Choroid plexus epithelial cell (primary cell): ENCODE results near the gene TLX1.

Experiments used
- DNase-seq: peaks from one replicate; pipeline ENCODE4 v3.0.0-alpha.2; 2010; ENCODE audit warnings: low read depth
- H3K4me3 ChIP-seq: 2 replicates; pipeline ENCODE4 v1.5.1; 2011; ENCODE audit warnings: low read depth, mild to moderate bottlenecking, control low read depth, low read length, moderate library complexity
- TF ChIP-seq, protein P1 (sequence below): conservative IDR thresholded peaks from 2 replicates; pipeline ENCODE4 v1.5.1; 2011; ENCODE audit warnings: low read depth, mild to moderate bottlenecking, control low read depth, inconsistent platforms, low read length, moderate library complexity

TLX1 gene

DNA sequence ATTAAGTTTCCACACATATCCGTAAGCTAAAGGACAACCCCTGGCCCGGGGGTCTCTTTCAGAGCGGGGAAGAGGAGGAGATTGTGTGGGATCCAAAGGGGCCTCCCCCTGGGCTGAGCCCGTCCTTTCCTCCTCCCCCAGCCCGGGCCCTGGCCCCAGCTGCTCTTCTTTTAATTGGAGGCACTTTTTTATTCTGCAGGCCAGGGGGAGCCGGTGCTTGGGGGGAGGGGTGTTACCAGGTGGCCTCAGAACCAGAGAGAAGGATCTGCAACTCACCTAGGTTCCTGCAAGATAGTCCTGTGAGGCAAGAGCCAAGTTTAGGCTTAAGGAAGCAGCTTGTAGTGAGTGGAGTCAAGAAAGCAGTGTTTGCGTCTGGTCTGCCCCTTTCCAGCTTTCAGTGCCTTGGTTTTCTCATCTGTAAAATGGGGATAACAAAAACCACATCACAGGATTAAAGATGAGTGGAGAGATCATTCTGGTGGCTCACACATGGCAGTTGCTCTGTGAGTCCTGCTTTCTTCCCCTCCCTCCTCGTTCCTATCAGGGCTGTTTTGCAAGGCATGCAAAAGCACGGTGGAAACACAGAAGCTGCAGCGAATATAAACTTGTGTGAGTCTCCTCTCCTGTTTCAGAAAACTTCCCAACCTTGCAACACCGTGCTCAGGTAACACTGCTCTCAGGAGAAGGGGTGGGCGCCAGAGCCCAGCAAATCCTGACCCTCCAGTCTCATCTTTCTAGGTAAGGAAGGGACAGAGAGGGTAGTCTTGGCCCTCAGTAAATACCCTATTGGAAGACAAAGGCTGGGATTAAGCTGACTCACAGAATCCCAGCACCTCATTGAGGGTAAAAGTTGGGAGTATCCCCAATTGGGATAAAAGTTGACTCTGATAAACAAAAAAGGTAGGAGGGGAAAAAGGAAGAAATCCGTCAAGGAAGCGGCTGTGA lies 4.1 kb upstream of the TLX1 start:
- TF ChIP-seq, protein P1, sequence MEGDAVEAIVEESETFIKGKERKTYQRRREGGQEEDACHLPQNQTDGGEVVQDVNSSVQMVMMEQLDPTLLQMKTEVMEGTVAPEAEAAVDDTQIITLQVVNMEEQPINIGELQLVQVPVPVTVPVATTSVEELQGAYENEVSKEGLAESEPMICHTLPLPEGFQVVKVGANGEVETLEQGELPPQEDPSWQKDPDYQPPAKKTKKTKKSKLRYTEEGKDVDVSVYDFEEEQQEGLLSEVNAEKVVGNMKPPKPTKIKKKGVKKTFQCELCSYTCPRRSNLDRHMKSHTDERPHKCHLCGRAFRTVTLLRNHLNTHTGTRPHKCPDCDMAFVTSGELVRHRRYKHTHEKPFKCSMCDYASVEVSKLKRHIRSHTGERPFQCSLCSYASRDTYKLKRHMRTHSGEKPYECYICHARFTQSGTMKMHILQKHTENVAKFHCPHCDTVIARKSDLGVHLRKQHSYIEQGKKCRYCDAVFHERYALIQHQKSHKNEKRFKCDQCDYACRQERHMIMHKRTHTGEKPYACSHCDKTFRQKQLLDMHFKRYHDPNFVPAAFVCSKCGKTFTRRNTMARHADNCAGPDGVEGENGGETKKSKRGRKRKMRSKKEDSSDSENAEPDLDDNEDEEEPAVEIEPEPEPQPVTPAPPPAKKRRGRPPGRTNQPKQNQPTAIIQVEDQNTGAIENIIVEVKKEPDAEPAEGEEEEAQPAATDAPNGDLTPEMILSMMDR: no peak
- no peak overlapping the region for H3K4me3 ChIP-seq

DNA sequence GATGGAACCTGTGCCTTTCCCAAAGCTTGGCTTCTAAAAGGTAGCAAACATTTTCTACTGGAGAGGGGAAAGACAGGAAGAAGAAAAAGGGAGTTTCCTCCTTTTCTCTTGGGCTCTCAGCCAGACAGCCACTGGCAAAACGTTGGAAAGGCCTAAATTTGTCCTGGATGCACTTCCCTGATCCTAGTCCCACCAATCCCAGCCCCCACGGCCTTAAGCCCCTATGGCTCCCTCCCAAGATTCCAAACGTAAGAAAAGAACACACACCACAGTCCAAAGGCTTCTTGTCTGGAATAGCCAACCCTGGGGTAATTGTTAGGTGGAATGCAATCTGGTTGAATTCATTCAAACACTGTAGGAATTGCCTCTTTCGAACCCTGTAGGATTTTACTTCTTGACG lies 959 bp upstream of the TLX1 start:
- no peak for DNase-seq
- H3K4me3 ChIP-seq: no peak overlapping the region
- TF ChIP-seq, protein P1: no peak

More for the DNA sequence above, 4.1 kb upstream of the TLX1 start:
- DNase-seq: no peak

- DNase-seq: no peak
- H3K4me3 ChIP-seq: no peak overlapping the region
- TF ChIP-seq, protein P1: no peak
Observed at GRCh38 chr10:101131962-101132635, 999 bp downstream of the TLX1 start.

- no peak for DNase-seq
- TF ChIP-seq, protein P1: no peak
Observed at GRCh38 chr10:101132636-101133473, 1.8 kb downstream of the TLX1 start.

GRCh38 chr10:101133489-101134298 lies 2.6 kb downstream of the TLX1 start:
- no peak for DNase-seq
- TF ChIP-seq, protein P1: no peak
- no peak overlapping the region for H3K4me3 ChIP-seq

More at GRCh38 chr10:101132636-101133473, 1.8 kb downstream of the TLX1 start:
- H3K4me3 ChIP-seq: no peak overlapping the region
